ENCODE results near the gene UIMC1.

DNA sequence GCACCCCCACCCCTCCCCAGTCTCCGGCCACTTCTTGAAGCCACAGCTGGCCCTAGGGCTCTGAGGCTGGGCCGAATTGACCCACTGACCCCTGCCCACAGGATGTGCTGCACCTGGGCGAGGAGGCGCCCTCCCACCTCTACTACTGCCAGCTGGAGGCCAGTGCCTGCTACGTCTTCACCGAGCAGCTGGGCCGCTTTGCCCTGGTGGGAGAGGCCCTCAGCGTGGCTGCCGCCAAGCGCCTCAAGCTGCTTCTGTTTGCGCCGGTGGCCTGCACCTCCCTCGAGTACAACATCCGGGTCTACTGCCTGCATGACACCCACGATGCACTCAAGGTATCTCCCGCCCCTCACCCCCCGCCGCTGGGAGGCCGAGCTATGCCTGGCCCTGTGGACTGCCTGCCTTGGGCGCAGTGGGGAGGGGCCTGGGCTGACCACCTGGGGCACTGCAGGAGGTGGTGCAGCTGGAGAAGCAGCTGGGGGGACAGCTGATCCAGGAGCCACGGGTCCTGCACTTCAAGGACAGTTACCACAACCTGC, 128.7 kb downstream of the UIMC1 start:
- no peak for TF ChIP-seq CTCF (IDR thresholded peaks at IDR 0.05)
- TF ChIP-seq POLR2A (IDR thresholded peaks at IDR 0.05; ENCODE audit: low read depth) = no peak
- TF ChIP-seq EP300 (IDR thresholded peaks at IDR 0.05) = no peak
- TF ChIP-seq POLR2AphosphoS5 (IDR thresholded peaks at IDR 0.05) = no peak

All from esophagus muscularis mucosa (tissue), 4 donors.